HL-60 (cell line): ENCODE results near the gene GNAL.

Experiments
- CTCF ChIP-seq: IDR thresholded peaks from one replicate; pipeline ENCODE4 v1.5.1; 2011; ENCODE audit warnings: low read length, control low read depth, inconsistent platforms; ENCODE audit not compliant: insufficient read depth
- GABPA ChIP-seq: IDR thresholded peaks from 2 replicates; pipeline ENCODE4 v1.6.1; 2012; ENCODE audit warnings: low read depth
- POLR2AphosphoS5 ChIP-seq: IDR thresholded peaks from 2 replicates; pipeline ENCODE4 v1.6.1; 2012; ENCODE audit warnings: low read depth
- REST ChIP-seq: IDR thresholded peaks from 2 replicates; pipeline ENCODE4 v1.6.1; 2012; ENCODE audit warnings: low read depth; ENCODE audit not compliant: insufficient replicate concordance
- SPI1 ChIP-seq: IDR thresholded peaks from 2 replicates; pipeline ENCODE4 v1.6.1; 2012; ENCODE audit warnings: low read depth, mild to moderate bottlenecking, borderline replicate concordance

GRCh38 chr18:11664286-11664685 is 24.8 kb upstream of the GNAL start:
- TF ChIP-seq GABPA (no peak), CTCF (no peak), POLR2AphosphoS5 (no peak), REST (no peak), SPI1 (no peak)
